SHP77 treated with DMSO at 0.1 percent for 48 hours (cell line): ENCODE measurements around the gene AGL.
"Not testable (repeated sequence)": the region's sequence is repeated elsewhere in the genome, so short reads cannot be mapped to it uniquely, and the experiment has no call there.

Experiments
- DNase-seq: peaks from one replicate; lab custom pipeline; 2025; lab: John Stamatoyannopoulos, UW

AGL gene

GRCh38 chr1:99943223-99943794 lies 93.1 kb downstream of the AGL start:
- peak; percentile 7 for DNase-seq

DNA sequence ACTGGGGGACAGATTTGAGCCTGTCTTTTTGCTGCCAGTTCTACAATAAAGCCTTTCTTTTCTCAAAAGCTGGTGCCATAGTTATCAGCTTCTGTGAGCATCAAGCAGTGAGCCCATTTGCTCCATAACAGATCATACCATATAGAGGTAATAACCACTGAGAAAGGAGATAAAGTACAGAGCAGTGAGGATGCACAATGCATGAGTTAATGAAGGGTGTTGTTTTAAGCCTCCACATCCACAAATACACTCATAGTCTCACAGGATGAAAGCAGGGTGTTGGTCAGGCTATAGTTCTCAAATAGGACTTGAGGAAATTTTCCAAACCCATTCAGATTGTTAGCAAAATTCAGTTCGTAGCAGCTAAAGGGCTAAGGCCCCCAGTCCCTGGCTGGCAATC lies 94.0 kb downstream of the AGL start:
- no peak for DNase-seq

- DNase-seq, result no peak
These were observed 95.0 kb downstream of the AGL start for GRCh38 chr1:99945174-99945573.

- no peak for DNase-seq
These were observed 100.3 kb downstream of the AGL start for GRCh38 chr1:99950486-99950885.

GRCh38 chr1:99952522-99952921 lies 102.4 kb downstream of the AGL start:
- no peak for DNase-seq

DNA sequence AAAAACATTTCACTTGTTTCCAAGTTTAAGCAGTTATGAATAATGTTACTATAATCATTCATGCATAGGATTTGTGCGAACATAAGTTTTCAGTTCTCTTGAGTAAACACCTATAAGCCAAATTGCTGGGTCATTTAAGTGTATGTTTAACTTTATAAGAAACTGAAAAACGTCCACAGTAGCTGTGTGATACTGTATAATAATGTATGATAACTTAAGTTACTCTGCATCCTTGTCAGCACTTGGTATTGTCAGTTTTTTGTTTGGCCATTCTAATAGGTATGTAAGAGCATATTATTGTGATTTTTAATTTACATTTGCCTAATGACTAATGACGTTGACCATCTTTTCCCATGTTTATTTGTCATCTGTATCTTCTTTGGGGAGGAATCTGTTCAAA lies 105.2 kb downstream of the AGL start:
- DNase-seq, result no peak

DNA sequence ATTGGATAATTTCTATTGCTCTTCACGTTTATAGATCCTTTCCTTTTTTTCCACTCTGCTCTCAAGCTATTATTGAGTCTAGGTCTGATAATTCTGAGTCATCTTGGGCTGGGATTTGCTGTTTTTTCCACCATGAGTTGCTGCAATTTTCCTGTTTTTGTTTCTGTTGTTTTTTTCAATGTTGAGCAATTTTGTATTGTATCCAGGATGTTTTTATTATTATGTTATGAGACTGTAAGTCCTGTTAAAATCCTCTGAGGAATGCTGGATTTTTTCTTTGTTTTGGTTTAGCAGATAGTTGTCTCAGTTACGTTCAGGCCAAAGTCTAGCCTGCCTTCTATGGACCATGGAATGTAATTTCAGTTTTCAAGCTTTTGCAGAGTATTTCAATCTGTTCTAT lies 106.6 kb downstream of the AGL start:
- no peak for DNase-seq

- DNase-seq, result no peak
These were observed 107.7 kb downstream of the AGL start for GRCh38 chr1:99957818-99958217.

DNA sequence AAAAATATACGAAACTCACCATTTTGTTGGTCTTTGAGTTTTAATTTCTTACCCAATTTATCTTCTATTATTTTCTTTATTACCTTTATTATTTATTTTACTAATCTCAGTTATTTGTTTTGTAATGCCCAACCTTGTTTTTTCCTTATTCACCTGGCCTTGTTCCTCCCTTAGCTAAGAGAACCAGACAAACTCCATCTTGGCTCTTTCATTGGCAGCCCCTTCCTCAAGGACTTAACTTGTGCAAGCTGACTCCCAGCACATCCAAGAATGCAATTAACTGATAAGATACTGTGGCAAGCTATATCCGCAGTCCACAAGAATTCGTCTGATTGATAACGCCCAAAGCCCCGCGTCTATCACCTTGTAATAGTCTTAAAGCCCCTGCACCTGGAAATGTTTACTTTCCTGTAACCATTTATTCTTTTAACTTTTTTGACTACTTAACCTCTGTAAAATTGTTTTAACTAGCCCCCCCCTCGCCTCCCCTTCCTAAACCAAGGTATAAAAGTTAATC lies 109.1 kb downstream of the AGL start:
- DNase-seq, result not testable (repeated sequence)

DNA sequence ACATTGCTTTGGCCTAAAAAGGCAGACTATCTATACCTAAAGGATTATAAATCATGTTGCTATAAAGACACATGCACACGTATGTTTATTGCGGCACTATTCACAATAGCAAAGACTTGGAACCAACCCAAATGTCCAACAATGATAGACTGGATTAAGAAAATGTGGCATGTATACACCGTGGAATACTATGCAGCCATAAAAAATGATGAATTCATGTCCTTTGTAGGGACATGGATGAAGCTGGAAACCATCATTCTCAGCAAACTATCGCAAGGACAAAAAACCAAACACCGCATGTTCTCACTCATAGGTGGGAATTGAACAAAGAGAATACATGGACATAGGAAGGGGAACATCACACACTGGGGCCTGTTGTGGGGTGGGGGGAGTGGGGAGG lies 110.1 kb downstream of the AGL start:
- DNase-seq, result not testable (repeated sequence)

DNA sequence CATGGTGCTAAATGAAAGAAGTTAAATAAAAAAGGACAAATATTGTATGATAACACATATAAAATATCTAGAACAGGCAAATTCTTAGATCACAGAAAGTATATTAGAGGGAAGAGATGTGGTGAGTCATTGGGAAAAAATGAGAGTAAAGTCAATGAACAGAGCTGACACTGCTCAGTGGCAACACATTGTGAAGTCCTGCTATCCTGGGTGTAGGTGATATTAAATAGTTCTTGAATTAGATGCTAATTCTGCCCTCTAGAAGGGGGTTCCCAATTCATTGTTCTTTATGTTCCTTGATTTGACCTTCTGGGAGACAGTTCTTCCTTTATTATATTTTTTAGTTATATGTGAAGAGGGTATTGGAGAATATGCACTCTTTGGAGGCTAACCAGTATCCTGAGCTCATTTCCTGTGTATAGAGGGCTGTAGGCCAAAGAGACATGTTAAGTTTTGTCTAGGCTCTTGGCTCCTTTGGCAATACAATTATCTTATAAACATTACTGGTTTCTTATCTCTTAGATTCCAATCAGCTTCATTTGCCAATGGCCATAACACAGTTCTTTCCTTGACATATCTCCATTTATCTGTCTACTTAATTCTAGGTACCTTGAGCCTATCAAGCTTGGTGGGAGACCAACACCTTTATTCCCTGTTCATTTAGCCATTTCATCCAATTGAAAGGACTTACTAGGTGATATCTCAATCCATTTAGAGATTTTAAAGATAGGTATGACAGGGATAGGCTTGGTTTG lies 113.1 kb downstream of the AGL start:
- DNase-seq, result no peak

GRCh38 chr1:99964806-99965205 lies 114.6 kb downstream of the AGL start:
- DNase-seq, result no peak

GRCh38 chr1:99965646-99966375 lies 115.7 kb downstream of the AGL start:
- no peak for DNase-seq

DNA sequence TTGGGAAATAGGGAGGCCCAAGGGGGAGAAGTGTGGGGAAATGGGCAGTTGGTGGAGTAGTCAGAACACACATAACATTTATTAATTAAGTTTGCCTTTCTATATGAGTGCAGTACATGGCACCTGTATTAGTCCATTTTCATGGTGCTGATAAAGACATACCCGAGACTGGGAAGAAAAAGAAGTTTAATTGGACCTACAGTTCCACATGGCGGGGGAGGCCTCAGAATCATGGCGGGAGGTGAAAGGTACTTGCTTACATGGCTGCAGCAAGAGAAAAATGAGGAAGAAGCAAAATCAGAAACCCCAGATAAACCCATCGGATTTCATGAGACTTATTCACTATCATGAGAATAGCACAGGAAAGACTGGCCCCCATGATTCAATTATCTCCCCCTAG lies 118.1 kb downstream of the AGL start:
- no peak for DNase-seq

GRCh38 chr1:99969260-99969728 lies 119.1 kb downstream of the AGL start:
- DNase-seq, result no peak

DNA sequence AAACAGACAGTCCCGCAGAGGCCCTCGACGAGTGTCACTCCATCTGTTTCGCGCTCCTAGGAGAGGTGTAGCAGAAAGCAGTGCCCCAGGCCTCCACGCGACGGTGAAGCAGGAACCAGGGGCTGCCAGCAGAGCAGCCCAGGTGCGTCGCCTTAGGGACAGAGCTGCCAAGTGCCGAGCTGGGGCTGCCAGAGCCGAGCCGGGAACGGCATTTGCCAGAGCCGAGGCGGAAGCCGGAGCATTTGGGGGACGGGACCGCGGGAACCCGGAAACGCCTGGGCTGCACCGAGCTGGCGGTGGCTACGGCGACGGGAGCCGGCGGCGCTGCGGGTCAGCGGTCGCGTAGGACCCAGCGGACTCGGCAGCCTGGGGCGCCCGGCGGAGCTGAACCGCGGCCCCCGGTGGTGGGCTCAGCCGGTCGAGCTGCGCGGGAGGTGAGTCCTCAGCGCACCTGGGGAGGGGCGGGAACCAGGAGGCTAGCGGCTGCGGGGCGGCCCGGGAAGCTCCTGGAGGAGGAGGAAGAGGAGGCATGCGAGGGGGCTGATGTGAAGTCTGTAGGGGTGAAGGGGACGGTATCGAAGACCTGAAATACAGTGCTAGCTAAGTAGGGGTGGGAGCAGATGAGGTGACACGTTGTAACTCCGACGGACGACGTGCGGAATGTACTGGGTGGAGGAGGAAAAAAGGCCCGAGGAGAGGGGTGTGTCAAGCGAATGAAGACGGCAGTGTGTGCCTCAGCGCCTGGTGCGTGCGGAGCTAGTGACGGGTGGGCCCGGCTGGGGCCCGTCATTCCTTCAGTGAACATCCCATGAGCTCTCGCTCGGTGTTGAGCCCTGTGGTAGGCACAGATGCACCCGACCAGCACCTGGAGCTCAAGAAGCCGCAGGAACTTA lies 119.8 kb downstream of the AGL start, which contains the start of gene SLC35A3:
SLC35A3 (plus strand) TSS at position 268 of the 893 bp plus-strand sequence. CDS start 23,559 bp downstream, outside the sequence.
- peak; percentile 37 for DNase-seq

DNA sequence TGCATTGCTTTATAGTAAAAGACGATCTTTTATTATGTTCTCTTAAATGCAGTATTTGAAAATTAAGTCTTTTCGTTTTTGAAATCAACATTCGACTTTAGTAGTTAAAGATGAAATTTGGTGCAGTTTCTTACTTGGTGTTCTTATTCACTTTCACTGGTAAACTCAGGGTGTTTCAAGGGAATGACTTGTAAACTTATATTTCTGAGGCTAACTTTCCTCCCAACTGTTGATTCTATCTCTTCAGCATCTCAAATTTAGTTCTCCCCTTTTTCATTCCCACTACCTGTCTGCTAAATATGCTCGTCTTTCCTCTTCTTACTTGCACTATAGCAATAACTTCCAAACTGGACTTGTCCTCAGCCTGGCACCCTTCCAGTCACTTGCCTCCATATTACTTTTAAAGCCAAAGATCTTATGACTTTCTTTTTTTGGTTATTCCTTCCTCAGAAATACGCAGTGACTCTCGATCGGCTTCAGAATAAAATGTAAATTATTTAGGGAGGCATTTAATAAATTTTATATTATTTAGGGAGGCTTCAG lies 120.6 kb downstream of the AGL start:
- no peak for DNase-seq

GRCh38 chr1:99972066-99972465 lies 121.9 kb downstream of the AGL start:
- not testable (repeated sequence) for DNase-seq
